GM23338 (cell line): ENCODE measurements around the gene THSD4. TPM values are rescaled to one million over a fixed set of nuclear protein-coding genes. Genes with fewer than 3 reads are reported as not detected.

Experiments used
- ATAC-seq: fragments of 200-7000 bp; cut with Tn5 transposase; 3 replicates; pipeline ENCODE4 v1.9.1; 2020
- DNase-seq: peaks from one replicate; pipeline ENCODE4 v3.0.0-alpha.2; 2015; ENCODE audit warnings: low spot score
- H2AFZ ChIP-seq: fragments of 200-600 bp; sonication (generic); 2 replicates; pipeline ENCODE4 v1.8.0; 2016; ENCODE audit warnings: antibody characterized with exemption, mild to moderate bottlenecking, moderate library complexity
- H3F3A ChIP-seq: fragments of 200-600 bp; sonication (generic); replicated peaks from 2 replicates; pipeline ENCODE4 v1.8.0; 2017; ENCODE audit warnings: antibody characterized with exemption, mixed run types, low read depth
- H3K27ac ChIP-seq: fragments of 200-600 bp; sonication (generic); 2 replicates; pipeline ENCODE4 v1.6.1; 2016; ENCODE audit warnings: low read depth
- H3K27me3 ChIP-seq: fragments of 200-600 bp; sonication (generic); 2 replicates; pipeline ENCODE4 v1.8.0; 2016; ENCODE audit warnings: mild to moderate bottlenecking, mixed run types, moderate library complexity; ENCODE audit not compliant: insufficient read depth
- H3K36me3 ChIP-seq: fragments of 200-600 bp; sonication (generic); 2 replicates; pipeline ENCODE4 v1.8.0; 2016; ENCODE audit warnings: mild to moderate bottlenecking; ENCODE audit not compliant: insufficient read depth
- H3K4me1 ChIP-seq: fragments of 200-600 bp; sonication (generic); 2 replicates; pipeline ENCODE4 v1.8.0; 2016; ENCODE audit warnings: mild to moderate bottlenecking, moderate library complexity; ENCODE audit not compliant: insufficient read depth
- H3K4me2 ChIP-seq: fragments of 200-600 bp; sonication (generic); 2 replicates; pipeline ENCODE4 v1.7.1; 2017; ENCODE audit warnings: mixed run types
- H3K4me3 ChIP-seq: fragments of 200-600 bp; sonication (generic); 2 replicates; pipeline ENCODE4 v1.6.1; 2016; ENCODE audit warnings: mixed run types
- H3K79me2 ChIP-seq: fragments of 200-600 bp; sonication (generic); replicated peaks from 2 replicates; pipeline ENCODE4 v1.8.0; 2017; ENCODE audit warnings: mild to moderate bottlenecking; ENCODE audit not compliant: insufficient read depth
- H3K9me2 ChIP-seq: fragments of 200-600 bp; sonication (generic); 2 replicates; pipeline ENCODE4 v1.8.0; 2017; ENCODE audit not compliant: insufficient read depth
- H4K20me1 ChIP-seq: fragments of 200-600 bp; sonication (generic); replicated peaks from 2 replicates; pipeline ENCODE4 v1.8.0; 2017; ENCODE audit warnings: mild to moderate bottlenecking; ENCODE audit not compliant: insufficient read depth
- H3K27ac Mint-ChIP-seq: 2 replicates; pipeline ENCODE4 v1.8.0; 2020; ENCODE audit warnings: inconsistent platforms, mild to moderate bottlenecking, moderate library complexity, mixed read lengths
- H3K27me3 Mint-ChIP-seq: 3 replicates; pipeline ENCODE4 v1.8.0; 2022; ENCODE audit warnings: low read depth, mild to moderate bottlenecking, moderate library complexity, mixed read lengths, inconsistent platforms; ENCODE audit not compliant: insufficient read depth, poor library complexity
- H3K36me3 Mint-ChIP-seq: 3 replicates; pipeline ENCODE4 v1.8.0; 2021; ENCODE audit warnings: low read depth, mild to moderate bottlenecking, inconsistent platforms, moderate library complexity, mixed read lengths
- H3K4me1 Mint-ChIP-seq: 3 replicates; pipeline ENCODE4 v1.8.0; 2020; ENCODE audit warnings: mild to moderate bottlenecking, inconsistent platforms, mixed read lengths
- H3K4me3 Mint-ChIP-seq: 3 replicates; pipeline ENCODE4 v1.8.0; 2021; ENCODE audit warnings: moderate library complexity, mild to moderate bottlenecking, inconsistent platforms, mixed read lengths
- H3K9me3 Mint-ChIP-seq: 3 replicates; pipeline ENCODE4 v1.8.0; 2020; ENCODE audit warnings: moderate library complexity, mild to moderate bottlenecking, inconsistent platforms, mixed read lengths
- CREB1 ChIP-seq: fragments of 250-450 bp; sonication (Bioruptor Pico); IDR thresholded peaks from 2 replicates; pipeline ENCODE4 v1.5.0; 2020; ENCODE audit warnings: low read depth, mild to moderate bottlenecking, moderate library complexity
- CTCF ChIP-seq, 2 experiments: fragments of 200-600 bp in 1 of 2; sonication (generic) in 1 of 2; conservative IDR thresholded peaks; 2 replicates each; pipeline versions ENCODE4 v1.5.1 to v1.6.1; 2016 to 2017; ENCODE audit warnings: antibody characterized with exemption in 2 of 2, low read depth in 2 of 2, mild to moderate bottlenecking in 2 of 2, moderate library complexity in 1 of 2
- ETS1 ChIP-seq: IDR thresholded peaks from 2 replicates; pipeline ENCODE4 v1.6.1; 2016; ENCODE audit warnings: antibody characterized with exemption
- EZH2 ChIP-seq: fragments of 200-600 bp; sonication (generic); IDR thresholded peaks from one replicate; pipeline ENCODE4 v1.8.0; 2017; ENCODE audit warnings: antibody characterized with exemption, mild to moderate bottlenecking, low read depth; ENCODE audit not compliant: unreplicated experiment
- EZH2phosphoT487 ChIP-seq: fragments of 200-600 bp; sonication (generic); IDR thresholded peaks from one replicate; pipeline ENCODE4 v1.8.1; 2018; ENCODE audit warnings: antibody characterized with exemption; ENCODE audit not compliant: unreplicated experiment
- JUNB ChIP-seq: IDR thresholded peaks from one replicate; pipeline ENCODE4 v1.6.1; 2016; ENCODE audit warnings: antibody characterized with exemption; ENCODE audit not compliant: unreplicated experiment
- NANOG ChIP-seq: IDR thresholded peaks from 2 replicates; pipeline ENCODE4 v1.6.1; 2016; ENCODE audit warnings: antibody characterized with exemption, borderline replicate concordance
- POLR2AphosphoS5 ChIP-seq: IDR thresholded peaks from 2 replicates; pipeline ENCODE4 v1.6.1; 2016; ENCODE audit warnings: antibody characterized with exemption, low read depth
- REST ChIP-seq: IDR thresholded peaks from one replicate; pipeline ENCODE4 v1.6.1; 2018; ENCODE audit warnings: antibody characterized with exemption; ENCODE audit not compliant: unreplicated experiment
- STAT1 ChIP-seq: IDR thresholded peaks from one replicate; pipeline ENCODE4 v1.6.1; 2016; ENCODE audit warnings: antibody characterized with exemption; ENCODE audit not compliant: unreplicated experiment
- ZNF114 ChIP-seq: fragments of 250-450 bp; sonication (Bioruptor Pico); IDR thresholded peaks from 2 replicates; pipeline ENCODE4 v1.5.0; 2020; ENCODE audit warnings: mild to moderate bottlenecking, moderate library complexity
- ZNF331 ChIP-seq: fragments of 250-450 bp; sonication (Bioruptor Pico); IDR thresholded peaks from 2 replicates; pipeline ENCODE4 v1.5.0; 2020; ENCODE audit warnings: low read depth, mild to moderate bottlenecking, moderate library complexity
- ZNF462 ChIP-seq: fragments of 250-450 bp; sonication (Bioruptor Pico); IDR thresholded peaks from 2 replicates; pipeline ENCODE4 v1.5.0; 2020; ENCODE audit warnings: mild to moderate bottlenecking, moderate library complexity
- polyA plus RNA-seq: library from polyadenylated mRNA; unstranded; fragments of >200 nt; fragmentation: Nextera tagmentation; extraction: Ambion mirVana; gene quantifications from 2 replicates; pipeline ENCODE4 v1.2.1, GENCODE V29; 2016
- total RNA-seq: library from RNA; depleted of rRNA; stranded (reverse); fragments of >200 nt; shearing (Covaris generic); gene quantifications from 2 replicates; pipeline ENCODE4 v1.2.3, GENCODE V29; 2014

The THSD4 gene
- total and polyA plus RNA-seq, 2 experiments from 2014 or later = 2.0 to 7.4 TPM

- no peak for TF ChIP-seq REST
These were observed 39.4 kb downstream of the THSD4 start (continued) for GRCh38 chr15:71154607-71155200.

- ATAC-seq = no peak
- Histone ChIP-seq H3K9me2 (no peaks in the 10 kb centered on the region; the same call in 1 of the 2 replicates), H3K36me3 (no peaks in the 10 kb centered on the region), H3K4me1 (no peaks in the 10 kb centered on the region), H3K4me2 (no peak overlapping the region), H4K20me1 (no peaks in the 10 kb centered on the region; the same call in 1 of the 2 replicates), H3K4me3 (no peak overlapping the region), H3K79me2 (no peaks in the 10 kb centered on the region), H3F3A (no peaks in the 10 kb centered on the region), H3K27me3 (no peaks in the 10 kb centered on the region), H2AFZ (no peak overlapping the region), H3K27ac (no peak overlapping the region)
- Mint-ChIP-seq H3K36me3 (peaks cover 13% of the 10 kb centered on the region; the same call in 2 of the 3 replicates), H3K4me1 (peaks cover 5% of the 10 kb centered on the region; the same call in 2 of the 3 replicates), H3K4me3 (no peak overlapping the region), H3K27me3 (no peaks in the 10 kb centered on the region), H3K9me3 (no peaks in the 10 kb centered on the region; the same call in 2 of the 3 replicates), H3K27ac (no peak overlapping the region)
- no peak for DNase-seq
- TF ChIP-seq CREB1 (no peak), CTCF (conservative IDR thresholded peaks at IDR 0.05; ENCODE audit: low read depth in 2 of 2) (no peak), ETS1 (no peak), NANOG (no peak), ZNF331 (CRISPR knock-in tag) (no peak), POLR2AphosphoS5 (no peak), ZNF114 (CRISPR knock-in tag) (no peak), EZH2phosphoT487 (no peak), STAT1 (no peak), JUNB (no peak), EZH2 (no peak), ZNF462 (CRISPR knock-in tag) (no peak)
These were observed 40.3 kb downstream of the THSD4 start for GRCh38 chr15:71155534-71155933.
